DND-41 (cell line): ENCODE data around the gene COMMD9.

ENCODE experiments used
- ATAC-seq: fragments of 200-7000 bp; cut with Tn5 transposase; 3 replicates; pipeline ENCODE4 v1.9.1; 2021; ENCODE audit warnings: low read depth; ENCODE audit not compliant: insufficient read depth
- DNase-seq: peaks from one replicate; pipeline ENCODE4 v3.0.0-alpha.2; 2020
- H2AFZ ChIP-seq: 2 replicates; pipeline ENCODE4 v1.6.0; 2012; ENCODE audit warnings: low read depth, low read length
- H3K27ac ChIP-seq: 2 replicates; pipeline ENCODE4 v1.5.1; 2012; ENCODE audit warnings: low read length, inconsistent platforms
- H3K27me3 ChIP-seq: fragments of 200-600 bp; sonication (generic); 2 replicates; pipeline ENCODE4 v1.6.0; 2012; ENCODE audit warnings: low read length, mild to moderate bottlenecking, inconsistent platforms; ENCODE audit not compliant: insufficient read depth, poor library complexity
- H3K36me3 ChIP-seq: 2 replicates; pipeline ENCODE4 v1.5.1; 2012; ENCODE audit warnings: low read length, inconsistent platforms; ENCODE audit not compliant: insufficient read depth
- H3K4me1 ChIP-seq: 2 replicates; pipeline ENCODE4 v1.5.1; 2012; ENCODE audit warnings: mild to moderate bottlenecking, low read length; ENCODE audit not compliant: insufficient read depth
- H3K4me2 ChIP-seq: 2 replicates; pipeline ENCODE4 v1.6.0; 2012; ENCODE audit warnings: mild to moderate bottlenecking, moderate library complexity, low read length, inconsistent platforms; ENCODE audit not compliant: insufficient read depth
- H3K4me3 ChIP-seq, 2 experiments: fragments of 200-600 bp in 1 of 2; shearing (Covaris generic) in 1 of 2; 2 replicates each; pipeline ENCODE4 v1.5.1; 2012 to 2016; ENCODE audit warnings: inconsistent platforms in 2 of 2, low read length in 2 of 2, mild to moderate bottlenecking in 2 of 2, low read depth in 1 of 2, moderate library complexity in 1 of 2
- H3K79me2 ChIP-seq: 2 replicates; pipeline ENCODE4 v1.6.0; 2012; ENCODE audit warnings: low read length, inconsistent platforms; ENCODE audit not compliant: insufficient read depth
- H3K9ac ChIP-seq: 2 replicates; pipeline ENCODE4 v1.6.0; 2012; ENCODE audit warnings: low read depth, mild to moderate bottlenecking, inconsistent platforms, low read length, moderate library complexity
- H3K9me3 ChIP-seq: 2 replicates; pipeline ENCODE4 v1.5.1; 2012; ENCODE audit warnings: low read length, moderate library complexity, mild to moderate bottlenecking, inconsistent platforms; ENCODE audit not compliant: insufficient read depth, severe bottlenecking
- H4K20me1 ChIP-seq: 2 replicates; pipeline ENCODE4 v1.6.0; 2012; ENCODE audit warnings: low read length; ENCODE audit not compliant: insufficient read depth
- CTCF ChIP-seq: IDR thresholded peaks from 2 replicates; pipeline ENCODE4 v1.5.1; 2012; ENCODE audit warnings: borderline replicate concordance, low read length, moderate library complexity, mild to moderate bottlenecking; ENCODE audit not compliant: poor library complexity, severe bottlenecking; ENCODE audit errors: extremely low read depth
- EZH2 ChIP-seq: IDR thresholded peaks from 3 replicates; pipeline ENCODE4 v1.6.1; 2012; ENCODE audit warnings: borderline replicate concordance, low read depth, mild to moderate bottlenecking, moderate library complexity, low read length, inconsistent platforms; ENCODE audit not compliant: severe bottlenecking

Gene COMMD9

DNA sequence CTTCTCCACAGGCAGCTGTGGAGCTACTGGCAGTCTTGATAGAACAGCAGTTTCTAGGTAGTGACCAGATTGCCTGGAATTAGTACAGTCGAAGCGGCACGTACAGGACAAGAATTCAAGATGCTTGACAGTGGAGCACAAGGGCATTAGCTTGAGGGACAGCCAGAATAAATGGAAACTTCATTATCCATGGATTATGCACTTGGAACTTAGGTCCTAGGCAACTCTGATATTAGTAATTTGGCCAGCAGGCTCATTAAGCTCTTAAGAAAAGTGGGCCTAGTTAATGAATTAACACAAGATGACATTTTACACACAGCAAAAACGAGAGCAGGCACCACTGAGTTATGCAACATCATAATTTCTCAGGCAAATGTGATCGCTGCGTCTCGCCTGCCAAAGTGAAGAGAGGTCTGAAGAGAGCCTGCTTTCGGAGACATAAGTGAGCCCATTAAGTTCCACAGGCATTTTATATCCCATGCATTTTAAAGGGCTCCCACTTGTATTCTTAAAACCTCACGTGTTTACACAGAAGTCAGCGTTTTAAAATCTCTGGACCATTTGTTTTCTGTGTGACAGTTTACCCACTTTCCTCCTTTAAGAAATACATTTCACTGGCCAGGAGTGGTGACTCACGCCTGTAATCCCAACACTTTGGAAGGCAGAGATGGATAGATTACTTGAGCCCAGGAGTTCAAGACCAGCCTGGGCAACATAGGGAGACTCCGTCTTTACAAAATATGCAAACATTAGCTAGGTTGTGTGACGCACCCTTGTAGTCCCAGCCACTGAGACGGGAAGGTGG is 66.2 kb downstream of the COMMD9 start:
- no peak overlapping the region for H3K4me3 ChIP-seq
- no peaks in the 10 kb centered on the region for H3K4me1 ChIP-seq
- H3K4me2 ChIP-seq, result no peak overlapping the region
- H3K79me2 ChIP-seq, result no peaks in the 10 kb centered on the region
- H2AFZ ChIP-seq, result no peak overlapping the region
- TF ChIP-seq EZH2 (no peak), CTCF (no peak)
- H3K27me3 ChIP-seq, result no peaks in the 10 kb centered on the region
- DNase-seq (no peak), ATAC-seq (no peak)
- no peaks in the 10 kb centered on the region for H3K36me3 ChIP-seq
- H3K9ac ChIP-seq, result no peak overlapping the region
- peaks cover 2% of the 10 kb centered on the region; the same call in 1 of the 2 replicates for H4K20me1 ChIP-seq
- peaks cover 4% of the 10 kb centered on the region for H3K9me3 ChIP-seq
- no peak overlapping the region for H3K27ac ChIP-seq
